Dedifferentiated amniotic fluid mesenchymal stem cell (primary cell): Measurements from ENCODE around the gene HCAR2.
"Not testable (repeated sequence)": the region's sequence is repeated elsewhere in the genome, so short reads cannot be mapped to it uniquely, and the experiment has no call there.

Experiments
- DNase-seq: peaks from one replicate; pipeline ENCODE4 v3.0.0-alpha.2; 2016; ENCODE audit errors: extremely low spot score

HCAR2 gene

GRCh38 chr12:122665759-122666158 lies 37.4 kb downstream of the HCAR2 start:
- no peak for DNase-seq

DNA sequence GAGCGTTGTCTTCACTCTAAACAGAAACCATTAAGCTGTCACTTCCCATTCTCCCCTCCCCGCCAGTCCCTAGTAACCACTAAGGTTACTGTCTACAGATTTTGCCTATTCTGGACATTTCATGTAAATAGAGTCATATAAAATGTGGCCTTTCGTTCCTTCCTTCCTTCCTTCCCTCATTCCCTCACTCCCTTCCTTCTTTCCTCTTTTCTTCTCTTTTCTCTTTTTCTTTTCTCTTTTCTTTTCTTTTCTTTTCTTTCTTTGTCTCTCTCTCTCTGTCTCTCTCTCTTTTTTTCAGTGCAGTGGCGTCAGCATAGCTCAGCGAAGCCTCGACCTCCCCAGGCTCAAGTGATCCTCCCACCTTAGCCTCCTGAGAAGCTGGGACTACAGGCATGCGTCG lies 37.8 kb downstream of the HCAR2 start:
- DNase-seq, result no peak

GRCh38 chr12:122661938-122662337 lies 41.2 kb downstream of the HCAR2 start:
- no peak for DNase-seq

DNA sequence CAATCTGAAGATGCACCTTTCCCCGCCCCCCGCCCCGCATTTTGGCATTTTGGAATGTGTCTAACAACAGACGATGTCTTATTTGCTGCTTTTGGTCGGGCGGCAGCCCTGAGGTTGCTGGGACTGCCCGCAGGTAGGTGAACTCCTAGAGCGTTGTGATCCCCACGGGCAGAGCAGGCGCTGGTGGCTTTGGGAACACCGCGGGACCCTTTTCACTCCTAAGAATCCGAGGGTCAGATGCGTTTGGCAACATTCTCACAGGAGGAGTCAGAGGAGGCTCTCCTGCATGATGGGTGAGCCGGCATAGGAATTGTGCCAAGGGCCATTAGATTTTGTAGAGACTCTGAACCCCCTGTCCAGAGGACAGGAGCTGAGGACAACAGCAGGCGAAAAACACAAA lies 41.9 kb downstream of the HCAR2 start:
- DNase-seq, result no peak

- DNase-seq, result no peak
These were observed 43.6 kb downstream of the HCAR2 start for GRCh38 chr12:122659579-122659978.

DNA sequence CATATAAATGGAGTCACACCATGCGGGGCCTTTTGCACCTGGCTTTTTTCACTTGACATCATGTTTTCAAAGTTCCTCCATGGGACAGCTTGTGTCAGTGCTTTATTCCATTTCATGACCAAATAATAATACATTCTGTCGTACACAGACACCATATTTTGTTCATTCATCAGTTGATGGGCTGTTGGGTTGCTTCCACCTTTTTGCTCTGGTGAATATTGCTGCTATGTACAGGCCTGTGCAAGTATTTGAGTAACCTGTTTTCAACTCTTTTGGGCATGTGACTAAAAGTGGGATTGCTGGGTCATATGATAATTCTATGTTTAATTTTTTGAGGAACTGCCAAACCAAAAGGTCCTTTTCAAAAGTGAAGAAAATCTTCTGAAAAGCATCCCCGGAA lies 46.9 kb downstream of the HCAR2 start:
- DNase-seq, result no peak

- not testable (repeated sequence) for DNase-seq
These were observed 49.9 kb downstream of the HCAR2 start for GRCh38 chr12:122653291-122653690.

DNA sequence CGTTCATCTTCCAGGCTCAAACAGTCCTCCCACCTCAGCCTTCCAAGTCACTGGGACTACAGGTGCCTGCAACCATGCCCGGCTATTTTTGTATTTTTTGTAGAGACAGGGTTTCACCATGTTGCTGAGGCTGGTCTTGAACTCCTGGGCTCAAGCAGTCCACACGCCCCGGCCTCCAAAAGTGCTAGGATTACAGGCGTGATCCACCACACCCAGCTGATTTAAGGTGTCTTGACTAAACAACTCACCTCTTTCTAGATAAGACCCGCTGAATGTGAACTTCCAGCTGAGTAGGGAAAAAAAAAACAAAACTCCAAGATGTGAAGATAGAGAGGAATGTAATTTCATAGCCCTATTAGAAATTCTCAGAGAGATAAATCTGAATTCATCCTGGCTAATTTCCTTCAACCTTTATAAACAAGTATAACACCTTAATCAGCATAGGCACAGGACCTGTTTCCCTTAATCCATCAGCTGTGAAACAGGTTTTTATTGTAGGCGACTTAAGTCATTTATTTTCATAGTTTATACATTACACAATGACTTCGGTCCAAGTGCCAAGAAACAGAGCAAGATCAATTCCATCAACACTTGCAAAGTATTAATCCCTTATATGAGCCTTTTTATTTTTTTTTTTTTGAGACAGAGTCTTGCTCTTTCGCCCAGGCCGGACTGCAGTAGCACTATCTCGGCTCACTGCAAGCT lies 51.5 kb downstream of the HCAR2 start:
- no peak for DNase-seq
